Colonic mucosa (tissue), 4 donors: ENCODE results near the gene HLA-DPA1. TPM values are rescaled to one million over a fixed set of nuclear protein-coding genes. Genes with fewer than 3 reads are reported as not detected.

ENCODE experiments used
- DNase-seq: peaks from one replicate; pipeline ENCODE4 v3.0.0-alpha.2; 2020
- H3K27ac ChIP-seq: fragments of 200-600 bp; one replicate; pipeline ENCODE4 v1.8.0; 2021
- H3K27me3 ChIP-seq: fragments of 200-600 bp; one replicate; pipeline ENCODE4 v1.8.0; 2021
- H3K36me3 ChIP-seq: fragments of 200-600 bp; one replicate; pipeline ENCODE4 v1.8.0; 2021
- H3K4me1 ChIP-seq: fragments of 200-600 bp; one replicate; pipeline ENCODE4 v1.8.0; 2021; ENCODE audit warnings: mild to moderate bottlenecking
- H3K4me3 ChIP-seq: fragments of 200-600 bp; one replicate; pipeline ENCODE4 v1.8.0; 2021
- H3K9ac ChIP-seq, 2 donors: one replicate each; pipeline ENCODE4 v1.7.0; 2013; ENCODE audit warnings: control low read depth in 2 of 2, low read depth in 2 of 2, low read length in 2 of 2
- H3K9me3 ChIP-seq: fragments of 200-600 bp; one replicate; pipeline ENCODE4 v1.8.0; 2021
- intact Hi-C: fragments of 100-400 bp; cut with DNase I; formaldehyde crosslinking; loops from one replicate; pipeline ENCODE4 v1.14.1; 2022
- total RNA-seq, 2 donors: library from RNA; stranded (reverse); fragmentation: NEBNext Ultra II Directional in 1 of 2; extraction: Animal tissue kit (Norgen Biotek cat#: 25700) in 1 of 2; gene quantifications; one replicate each; pipeline ENCODE4 v1.2.1, GENCODE V29; 2021
- TF ChIP-seq, protein P1 (sequence below): fragments of 200-600 bp; IDR thresholded peaks from one replicate; pipeline ENCODE4 v1.8.0; 2022; ENCODE audit warnings: antibody characterized with exemption, mild to moderate bottlenecking
- donor health status: healthy.
- donor health status: DM: no; HTN: no; CAD: no.
- donor health status: DM: no; HTN: no; CAD: no.

The HLA-DPA1 gene
- total RNA-seq, 2 donors from 2014 or later: 18.7 to 58.7 TPM

DNA sequence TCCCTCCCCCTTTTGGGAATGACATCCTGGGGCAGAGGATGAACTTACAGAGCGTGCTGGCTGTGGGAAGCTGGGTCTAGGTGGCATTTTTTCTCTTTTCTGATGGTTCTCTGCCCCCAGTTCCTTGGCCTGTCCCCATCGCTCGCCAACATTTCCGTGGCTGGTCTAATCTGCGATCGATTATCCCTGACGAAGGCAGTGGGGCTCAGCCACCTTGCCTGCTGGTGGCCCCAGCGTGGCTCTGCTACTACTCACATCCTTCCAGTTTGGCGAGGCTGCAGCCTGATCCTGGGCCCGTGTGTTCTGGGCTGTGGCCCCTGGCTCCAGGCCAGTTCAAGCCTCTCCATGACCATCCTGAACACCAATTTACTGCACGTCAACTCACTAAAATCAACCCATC lies 57.7 kb downstream of the HLA-DPA1 start:
- TF ChIP-seq, protein P1, sequence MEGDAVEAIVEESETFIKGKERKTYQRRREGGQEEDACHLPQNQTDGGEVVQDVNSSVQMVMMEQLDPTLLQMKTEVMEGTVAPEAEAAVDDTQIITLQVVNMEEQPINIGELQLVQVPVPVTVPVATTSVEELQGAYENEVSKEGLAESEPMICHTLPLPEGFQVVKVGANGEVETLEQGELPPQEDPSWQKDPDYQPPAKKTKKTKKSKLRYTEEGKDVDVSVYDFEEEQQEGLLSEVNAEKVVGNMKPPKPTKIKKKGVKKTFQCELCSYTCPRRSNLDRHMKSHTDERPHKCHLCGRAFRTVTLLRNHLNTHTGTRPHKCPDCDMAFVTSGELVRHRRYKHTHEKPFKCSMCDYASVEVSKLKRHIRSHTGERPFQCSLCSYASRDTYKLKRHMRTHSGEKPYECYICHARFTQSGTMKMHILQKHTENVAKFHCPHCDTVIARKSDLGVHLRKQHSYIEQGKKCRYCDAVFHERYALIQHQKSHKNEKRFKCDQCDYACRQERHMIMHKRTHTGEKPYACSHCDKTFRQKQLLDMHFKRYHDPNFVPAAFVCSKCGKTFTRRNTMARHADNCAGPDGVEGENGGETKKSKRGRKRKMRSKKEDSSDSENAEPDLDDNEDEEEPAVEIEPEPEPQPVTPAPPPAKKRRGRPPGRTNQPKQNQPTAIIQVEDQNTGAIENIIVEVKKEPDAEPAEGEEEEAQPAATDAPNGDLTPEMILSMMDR: no peak
- H3K27ac ChIP-seq: no peak overlapping the region
- no peak overlapping the region for H3K4me3 ChIP-seq
- intact Hi-C loops: loop anchor here (2.0 kb wide), 1 partner anchor 233 kb away; no protein-coding TSS in a partner anchor
- H3K9ac ChIP-seq: no peak overlapping the region
- no peak for DNase-seq
- no peaks in the 10 kb centered on the region for H3K36me3 ChIP-seq
- H3K4me1 ChIP-seq: peaks cover 4% of the 10 kb centered on the region
- no peaks in the 10 kb centered on the region for H3K9me3 ChIP-seq
- H3K27me3 ChIP-seq: no peaks in the 10 kb centered on the region

DNA sequence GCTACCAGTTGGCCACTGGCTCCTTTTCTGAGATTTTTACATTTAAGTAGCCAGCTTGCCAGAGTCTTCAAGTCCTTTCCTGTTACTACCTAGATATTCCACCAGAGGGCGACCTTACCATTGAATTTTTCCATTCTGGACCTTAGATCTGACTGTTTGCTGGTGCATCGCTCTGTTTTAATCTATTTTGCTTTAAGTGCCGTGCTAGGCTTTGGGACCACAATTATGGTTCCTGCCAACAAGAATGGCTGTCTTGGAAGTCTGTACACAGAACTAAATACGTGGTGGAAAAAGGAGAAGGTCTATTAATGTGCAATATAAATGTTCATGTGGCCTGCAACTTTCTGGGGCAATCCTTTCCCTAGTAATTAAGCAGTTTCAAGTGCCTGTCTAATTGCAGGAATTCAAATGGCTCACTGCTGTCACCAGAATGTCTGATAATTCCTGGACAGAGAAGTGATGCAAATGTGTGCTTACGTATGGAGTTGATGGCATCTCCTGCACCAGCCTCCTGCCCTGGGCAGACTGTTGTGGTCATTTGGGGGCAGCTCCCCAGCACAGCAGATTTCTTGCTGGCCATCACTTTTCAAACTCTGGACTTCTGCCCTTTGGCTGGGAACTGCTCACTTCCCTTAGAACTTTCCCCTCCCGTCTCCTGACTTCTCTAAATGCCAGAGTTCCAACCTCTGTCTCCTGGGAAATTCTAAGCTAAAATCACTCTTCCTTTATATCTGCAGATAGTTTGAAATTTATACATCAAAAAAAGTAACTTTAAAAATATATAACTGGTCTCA lies 58.4 kb downstream of the HLA-DPA1 start:
- Histone ChIP-seq H3K4me1 (peaks cover 4% of the 10 kb centered on the region), H3K9me3 (no peaks in the 10 kb centered on the region), H3K9ac (no peak overlapping the region), H3K27me3 (no peaks in the 10 kb centered on the region), H3K27ac (no peak overlapping the region), H3K4me3 (no peak overlapping the region), H3K36me3 (no peaks in the 10 kb centered on the region)
- TF ChIP-seq, protein P1: peak; percentile 73
- DNase-seq: peak; percentile 68
- intact Hi-C loops: loop anchor here (2.0 to 5.0 kb wide), 2 partner anchors 67 to 234 kb away; no protein-coding TSS in a partner anchor

Other genes with a start within 250 kb of the HLA-DPA1 start
- gene TAP2, start 234.9 kb downstream of the HLA-DPA1 start, total RNA-seq: 10 to 100 TPM; 45.2 to 95.1 TPM
- gene PSMB8, start 229.6 kb downstream of the HLA-DPA1 start, total RNA-seq: 100 to 1,000 TPM; 152 to 154 TPM
- 100 to 1,000 TPM in 1 of 2 donors, 10 to 100 TPM in 1; 86.9 to 128 TPM for gene TAP1, start 219.9 kb downstream of the HLA-DPA1 start, total RNA-seq
- gene PSMB9, start 219.5 kb downstream of the HLA-DPA1 start, total RNA-seq: 10 to 100 TPM; 43.0 to 66.0 TPM
- gene HLA-DMB, start 132.6 kb downstream of the HLA-DPA1 start, total RNA-seq: 10 to 100 TPM in 1 of 2 donors, 1 to 10 TPM in 1; 6.7 to 28.8 TPM
- 10 to 100 TPM; 14.5 to 26.1 TPM for gene HLA-DMA, start 120.6 kb downstream of the HLA-DPA1 start, total RNA-seq
- gene BRD2, start 105.1 kb downstream of the HLA-DPA1 start, total RNA-seq: 100 to 1,000 TPM; 149 to 167 TPM
- gene HLA-DOA, start 64.1 kb downstream of the HLA-DPA1 start, total RNA-seq: 1 to 10 TPM; 1.6 to 4.3 TPM
- 10 to 100 TPM; 21.3 to 53.5 TPM for gene HLA-DPB1, start 2.3 kb upstream of the HLA-DPA1 start, total RNA-seq
- under 1 TPM; 0.13 to 0.44 TPM for gene COL11A2, start 118.8 kb upstream of the HLA-DPA1 start, total RNA-seq
- gene RXRB, start 127.0 kb upstream of the HLA-DPA1 start, total RNA-seq: 10 to 100 TPM; 33.4 to 36.3 TPM
- 100 to 1,000 TPM; 170 to 212 TPM for gene SLC39A7, start 127.2 kb upstream of the HLA-DPA1 start, total RNA-seq
- 10 to 100 TPM; 13.0 to 23.7 TPM for gene HSD17B8, start 131.0 kb upstream of the HLA-DPA1 start, total RNA-seq
- 10 to 100 TPM; 24.8 to 30.9 TPM for gene RING1, start 134.9 kb upstream of the HLA-DPA1 start, total RNA-seq
- gene VPS52, start 198.2 kb upstream of the HLA-DPA1 start, total RNA-seq: 10 to 100 TPM; 48.4 to 73.2 TPM
- gene RPS18, start 198.4 kb upstream of the HLA-DPA1 start, total RNA-seq: 1,000 to 10,000 TPM; 1,996 to 2,041 TPM
- gene B3GALT4, start 203.5 kb upstream of the HLA-DPA1 start, total RNA-seq: 10 to 100 TPM; 22.0 to 26.4 TPM
- 10 to 100 TPM; 25.7 to 51.7 TPM for gene WDR46, start 215.6 kb upstream of the HLA-DPA1 start, total RNA-seq
- gene PFDN6, start 216.0 kb upstream of the HLA-DPA1 start, total RNA-seq: 10 to 100 TPM; 36.5 to 77.0 TPM
- gene RGL2, start 225.3 kb upstream of the HLA-DPA1 start, total RNA-seq: 10 to 100 TPM; 29.9 to 34.7 TPM
- 100 to 1,000 TPM; 204 to 235 TPM for gene TAPBP, start 240.4 kb upstream of the HLA-DPA1 start, total RNA-seq
- gene ZBTB22, start 244.1 kb upstream of the HLA-DPA1 start, total RNA-seq: 10 to 100 TPM; 12.4 to 16.9 TPM
- 10 to 100 TPM; 38.7 to 46.7 TPM for gene DAXX, start 249.3 kb upstream of the HLA-DPA1 start, total RNA-seq